Caco-2 (cell line): ENCODE measurements around the gene KIFAP3. TPM values are rescaled to one million over a fixed set of nuclear protein-coding genes. Genes with fewer than 3 reads are reported as not detected.

ENCODE experiments used
- BruUV-seq: library from RNA; stranded (reverse); fragments of 400-500 nt; replicated peaks from 2 replicates; lab custom pipeline; 2021; lab: Mats Ljungman, UMichigan
- CTCF ChIA-PET: fragments of 300-600 bp; sonication (Branson Sonifier 250); formaldehyde crosslinking; loops from one replicate; lab custom pipeline; 2022; ENCODE audit warnings: antibody characterized with exemption; lab: Charles Lee
- POLR2A ChIA-PET: fragments of 300-600 bp; sonication (Branson Sonifier 250); formaldehyde crosslinking; loops from one replicate; lab custom pipeline; 2022; ENCODE audit warnings: antibody characterized with exemption; lab: Charles Lee
- DNase-seq, 2 experiments: peaks; one replicate each; pipeline versions ENCODE4 v3.0.0 to v3.0.0-alpha.2; 2020 to 2022
- H3K27me3 ChIP-seq: replicated peaks from 2 replicates; pipeline ENCODE4 v1.6.0; 2011; ENCODE audit warnings: low read length; ENCODE audit not compliant: control insufficient read depth, insufficient read depth
- H3K36me3 ChIP-seq: 2 replicates; pipeline ENCODE4 v1.5.1; 2011; ENCODE audit warnings: low read length; ENCODE audit not compliant: control insufficient read depth, insufficient read depth
- H3K4me1 ChIP-seq: fragments of 250-450 bp; sonication (Bioruptor Pico); 2 replicates; pipeline ENCODE4 v1.5.1; 2020; ENCODE audit warnings: mild to moderate bottlenecking
- H3K4me3 ChIP-seq: 2 replicates; pipeline ENCODE4 v1.5.1; 2011; ENCODE audit warnings: low read depth, mild to moderate bottlenecking, control low read depth, low read length
- H3K9me3 ChIP-seq: fragments of 250-450 bp; sonication (Bioruptor Pico); 2 replicates; pipeline ENCODE4 v1.5.1; 2020; ENCODE audit warnings: mild to moderate bottlenecking, moderate library complexity
- H3K27ac Mint-ChIP-seq: one replicate; pipeline ENCODE4 v1.8.0; 2022; ENCODE audit warnings: mixed read lengths; ENCODE audit not compliant: unreplicated experiment
- H3K27me3 Mint-ChIP-seq: one replicate; pipeline ENCODE4 v1.8.0; 2022; ENCODE audit warnings: mixed read lengths; ENCODE audit not compliant: insufficient read depth, unreplicated experiment
- H3K36me3 Mint-ChIP-seq: one replicate; pipeline ENCODE4 v1.8.0; 2022; ENCODE audit warnings: mild to moderate bottlenecking, mixed read lengths; ENCODE audit not compliant: insufficient read depth, unreplicated experiment
- H3K4me1 Mint-ChIP-seq: one replicate; pipeline ENCODE4 v1.8.0; 2022; ENCODE audit warnings: low read depth, mixed read lengths; ENCODE audit not compliant: unreplicated experiment
- H3K4me3 Mint-ChIP-seq: one replicate; pipeline ENCODE4 v1.8.0; 2022; ENCODE audit warnings: mild to moderate bottlenecking, moderate library complexity, mixed read lengths; ENCODE audit not compliant: unreplicated experiment
- H3K9me3 Mint-ChIP-seq: one replicate; pipeline ENCODE4 v1.8.0; 2022; ENCODE audit warnings: mixed read lengths; ENCODE audit not compliant: unreplicated experiment
- intact Hi-C: fragments of 100-400 bp; cut with micrococcal nuclease; formaldehyde crosslinking; loops from one replicate; pipeline ENCODE4 v1.10.0; 2022; ENCODE audit not compliant: unreplicated experiment
- total RNA-seq: library from RNA; stranded (reverse); gene quantifications from 2 replicates; pipeline ENCODE4 v1.2.3, GENCODE V29; 2022
- TF ChIP-seq, protein P1 (sequence below), 2 experiments: fragments of 200-600 bp in 1 of 2; IDR thresholded peaks; 1 replicate in 1 of 2; 2 replicates in 1 of 2; pipeline versions ENCODE4 v1.5.1 to v1.8.0; 2011 to 2022; ENCODE audit warnings: antibody characterized with exemption in 1 of 2, control low read depth in 1 of 2, inconsistent platforms in 1 of 2, low read depth in 1 of 2, low read length in 1 of 2, mild to moderate bottlenecking in 1 of 2, moderate library complexity in 1 of 2; ENCODE audit not compliant: insufficient read depth in 1 of 2, severe bottlenecking in 1 of 2, unreplicated experiment in 1 of 2

Gene KIFAP3
- total RNA-seq, 1 experiment from 2014 or later = 10.9 TPM

DNA sequence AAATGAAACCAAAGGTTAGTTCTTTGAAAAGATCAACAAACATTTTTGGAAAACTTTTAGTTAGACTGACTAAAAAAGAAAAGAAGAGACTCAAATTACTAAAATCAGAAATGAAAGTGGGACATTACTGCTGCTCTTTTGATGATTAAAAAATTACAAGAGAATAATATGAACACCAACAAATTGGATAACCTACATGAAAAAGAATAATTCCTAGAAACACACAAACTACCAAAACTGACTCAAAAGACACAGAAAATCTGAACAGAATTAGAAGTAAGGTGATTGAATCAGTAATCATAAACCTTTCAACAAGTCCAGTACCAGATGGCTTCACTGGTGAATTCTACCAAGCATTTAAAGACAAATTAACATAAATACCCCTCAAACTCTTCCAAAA, 5.6 kb downstream of the KIFAP3 start:
- Histone ChIP-seq H3K4me3 (no peak overlapping the region), H3K36me3 (no peaks in the 10 kb centered on the region), H3K27me3 (no peaks in the 10 kb centered on the region), H3K4me1 (peaks cover 6% of the 10 kb centered on the region; the same call in 1 of the 2 replicates), H3K9me3 (0 out of 2 replicates have a peak, but pooled peaks cover 3% of the 10 kb centered on the region)
- H3K4me1 Mint-ChIP-seq = peaks cover 18% of the 10 kb centered on the region
- H3K27me3 Mint-ChIP-seq = no peaks in the 10 kb centered on the region
- no peaks in the 10 kb centered on the region for H3K36me3 Mint-ChIP-seq
- no peak for DNase-seq
- TF ChIP-seq, protein P1, sequence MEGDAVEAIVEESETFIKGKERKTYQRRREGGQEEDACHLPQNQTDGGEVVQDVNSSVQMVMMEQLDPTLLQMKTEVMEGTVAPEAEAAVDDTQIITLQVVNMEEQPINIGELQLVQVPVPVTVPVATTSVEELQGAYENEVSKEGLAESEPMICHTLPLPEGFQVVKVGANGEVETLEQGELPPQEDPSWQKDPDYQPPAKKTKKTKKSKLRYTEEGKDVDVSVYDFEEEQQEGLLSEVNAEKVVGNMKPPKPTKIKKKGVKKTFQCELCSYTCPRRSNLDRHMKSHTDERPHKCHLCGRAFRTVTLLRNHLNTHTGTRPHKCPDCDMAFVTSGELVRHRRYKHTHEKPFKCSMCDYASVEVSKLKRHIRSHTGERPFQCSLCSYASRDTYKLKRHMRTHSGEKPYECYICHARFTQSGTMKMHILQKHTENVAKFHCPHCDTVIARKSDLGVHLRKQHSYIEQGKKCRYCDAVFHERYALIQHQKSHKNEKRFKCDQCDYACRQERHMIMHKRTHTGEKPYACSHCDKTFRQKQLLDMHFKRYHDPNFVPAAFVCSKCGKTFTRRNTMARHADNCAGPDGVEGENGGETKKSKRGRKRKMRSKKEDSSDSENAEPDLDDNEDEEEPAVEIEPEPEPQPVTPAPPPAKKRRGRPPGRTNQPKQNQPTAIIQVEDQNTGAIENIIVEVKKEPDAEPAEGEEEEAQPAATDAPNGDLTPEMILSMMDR (IDR thresholded peaks at IDR 0.05; ENCODE audit: insufficient read depth in 1 of 2, low read depth in 1 of 2, low read length in 1 of 2, severe bottlenecking in 1 of 2, unreplicated experiment in 1 of 2) = no peak
- BruUV-seq = no TSS peak
- no peaks in the 10 kb centered on the region for H3K9me3 Mint-ChIP-seq
- H3K4me3 Mint-ChIP-seq = no peak overlapping the region
- POLR2A ChIA-PET = no interaction called here
- intact Hi-C loops = no loop called here
- H3K27ac Mint-ChIP-seq = no peak overlapping the region
- CTCF ChIA-PET = no interaction called here

DNA sequence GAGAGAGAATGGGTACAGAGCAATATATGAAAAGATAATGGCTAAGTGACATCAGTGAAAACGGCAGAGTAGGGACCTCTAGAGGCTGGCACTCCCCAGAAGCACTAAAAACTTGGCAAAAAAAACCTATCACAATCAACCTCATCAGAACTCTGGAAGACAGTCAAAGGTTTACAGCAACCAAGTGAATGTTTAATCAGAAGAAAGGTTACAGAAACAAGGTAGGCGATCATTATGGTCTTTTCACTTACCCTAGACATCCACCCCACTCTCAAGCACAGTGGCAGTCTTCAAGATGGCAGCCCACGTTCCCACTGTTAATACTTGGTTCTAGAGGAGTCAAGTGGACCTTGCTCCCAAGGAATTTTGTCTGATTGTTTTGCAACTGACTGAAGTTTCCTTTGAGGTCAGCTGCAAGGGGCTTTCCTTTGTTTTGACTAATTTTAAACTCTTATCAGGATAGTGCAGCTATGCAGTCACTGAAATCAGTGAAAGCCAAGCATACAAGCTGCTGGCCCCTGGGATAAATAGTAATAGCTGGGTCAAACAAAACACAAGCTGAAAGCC, 7.2 kb downstream of the KIFAP3 start:
- no peaks in the 10 kb centered on the region for H3K36me3 ChIP-seq
- H3K27ac Mint-ChIP-seq = no peak overlapping the region
- TF ChIP-seq, protein P1 (IDR thresholded peaks at IDR 0.05; ENCODE audit: insufficient read depth in 1 of 2, low read depth in 1 of 2, low read length in 1 of 2, severe bottlenecking in 1 of 2, unreplicated experiment in 1 of 2) = no peak
- intact Hi-C loops = no loop called here
- no TSS peak for BruUV-seq
- H3K9me3 Mint-ChIP-seq = peaks cover 14% of the 10 kb centered on the region
- peaks cover 26% of the 10 kb centered on the region for H3K4me1 Mint-ChIP-seq
- CTCF ChIA-PET = no interaction called here
- H3K4me3 Mint-ChIP-seq = no peak overlapping the region
- H3K4me1 ChIP-seq = peaks cover 6% of the 10 kb centered on the region; the same call in 1 of the 2 replicates
- H3K36me3 Mint-ChIP-seq = no peaks in the 10 kb centered on the region
- H3K27me3 Mint-ChIP-seq = no peaks in the 10 kb centered on the region
- POLR2A ChIA-PET = no interaction called here
- peaks cover 7% of the 10 kb centered on the region; the same call in 1 of the 2 replicates for H3K9me3 ChIP-seq
- no peaks in the 10 kb centered on the region for H3K27me3 ChIP-seq
- no peak overlapping the region for H3K4me3 ChIP-seq
- peak in 1 of 2 experiments; percentile 10 for DNase-seq

DNA sequence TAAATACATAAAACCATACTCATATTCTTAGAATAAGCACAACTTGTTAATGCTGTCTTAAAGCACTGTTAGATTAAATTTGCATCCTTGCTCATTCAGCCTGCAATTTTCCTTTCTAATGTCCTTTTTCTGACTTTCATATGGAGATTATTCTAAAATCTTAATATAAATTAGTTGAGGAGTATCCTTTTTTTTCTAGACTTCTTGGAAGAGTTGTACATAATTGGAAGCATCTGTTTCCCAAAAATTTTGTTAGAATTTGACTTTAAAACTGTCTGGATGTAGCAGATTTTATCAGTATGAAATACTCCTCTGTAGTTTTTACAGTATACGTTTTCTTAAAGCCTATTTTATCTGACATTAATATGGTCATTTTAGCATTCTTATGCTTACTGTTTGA, 9.7 kb downstream of the KIFAP3 start:
- H3K36me3 Mint-ChIP-seq = no peaks in the 10 kb centered on the region
- Histone ChIP-seq H3K27me3 (no peaks in the 10 kb centered on the region), H3K36me3 (no peaks in the 10 kb centered on the region), H3K9me3 (peaks cover 7% of the 10 kb centered on the region; the same call in 1 of the 2 replicates), H3K4me1 (peaks cover 6% of the 10 kb centered on the region; the same call in 1 of the 2 replicates), H3K4me3 (no peak overlapping the region)
- no TSS peak for BruUV-seq
- no peak overlapping the region for H3K27ac Mint-ChIP-seq
- ChIA-PET CTCF (no interaction called here), POLR2A (no interaction called here)
- H3K27me3 Mint-ChIP-seq = no peaks in the 10 kb centered on the region
- no peak for DNase-seq
- H3K4me1 Mint-ChIP-seq = peaks cover 22% of the 10 kb centered on the region
- no peak overlapping the region for H3K4me3 Mint-ChIP-seq
- peaks cover 14% of the 10 kb centered on the region for H3K9me3 Mint-ChIP-seq
- TF ChIP-seq, protein P1 (IDR thresholded peaks at IDR 0.05; ENCODE audit: insufficient read depth in 1 of 2, low read depth in 1 of 2, low read length in 1 of 2, severe bottlenecking in 1 of 2, unreplicated experiment in 1 of 2) = no peak
- intact Hi-C loops = no loop called here
